Measurements from ENCODE around the gene IGSF5.
"Not testable (repeated sequence)": the region's sequence is repeated elsewhere in the genome, so short reads cannot be mapped to it uniquely, and the experiment has no call there.

GRCh38 chr21:39739531-39739930 is 5.5 kb upstream of the IGSF5 start:
- TF ChIP-seq, protein P1, sequence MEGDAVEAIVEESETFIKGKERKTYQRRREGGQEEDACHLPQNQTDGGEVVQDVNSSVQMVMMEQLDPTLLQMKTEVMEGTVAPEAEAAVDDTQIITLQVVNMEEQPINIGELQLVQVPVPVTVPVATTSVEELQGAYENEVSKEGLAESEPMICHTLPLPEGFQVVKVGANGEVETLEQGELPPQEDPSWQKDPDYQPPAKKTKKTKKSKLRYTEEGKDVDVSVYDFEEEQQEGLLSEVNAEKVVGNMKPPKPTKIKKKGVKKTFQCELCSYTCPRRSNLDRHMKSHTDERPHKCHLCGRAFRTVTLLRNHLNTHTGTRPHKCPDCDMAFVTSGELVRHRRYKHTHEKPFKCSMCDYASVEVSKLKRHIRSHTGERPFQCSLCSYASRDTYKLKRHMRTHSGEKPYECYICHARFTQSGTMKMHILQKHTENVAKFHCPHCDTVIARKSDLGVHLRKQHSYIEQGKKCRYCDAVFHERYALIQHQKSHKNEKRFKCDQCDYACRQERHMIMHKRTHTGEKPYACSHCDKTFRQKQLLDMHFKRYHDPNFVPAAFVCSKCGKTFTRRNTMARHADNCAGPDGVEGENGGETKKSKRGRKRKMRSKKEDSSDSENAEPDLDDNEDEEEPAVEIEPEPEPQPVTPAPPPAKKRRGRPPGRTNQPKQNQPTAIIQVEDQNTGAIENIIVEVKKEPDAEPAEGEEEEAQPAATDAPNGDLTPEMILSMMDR (IDR thresholded peaks at IDR 0.05), result not testable (repeated sequence)
- TF ChIP-seq EZH2 (IDR thresholded peaks at IDR 0.05; ENCODE audit: borderline replicate concordance, insufficient read depth, low read depth, low read length, poor library complexity, severe bottlenecking), result not testable (repeated sequence)
